GM18505 (cell line): ENCODE results near the gene PCDH9.
"Not testable (repeated sequence)": the region's sequence is repeated elsewhere in the genome, so short reads cannot be mapped to it uniquely, and the experiment has no call there.

Experiments
- ATAC-seq: cut with Tn5 transposase; IDR thresholded peaks from one replicate; pipeline ENCODE4 v1.9.1; 2021; ENCODE audit not compliant: unreplicated experiment
- POLR2A ChIP-seq: IDR thresholded peaks from 4 replicates; pipeline ENCODE4 v1.6.1; 2011; ENCODE audit warnings: borderline replicate concordance; ENCODE audit not compliant: insufficient read depth, insufficient read length; ENCODE audit errors: extremely low read depth

Gene PCDH9

GRCh38 chr13:66273011-66273410 lies 957.1 kb downstream of the PCDH9 start:
- TF ChIP-seq POLR2A, result no peak
- ATAC-seq, result no peak

- ATAC-seq, result no peak
- no peak for TF ChIP-seq POLR2A
These were observed 963.4 kb downstream of the PCDH9 start for GRCh38 chr13:66266761-66267160.

GRCh38 chr13:66266348-66266747 lies 963.8 kb downstream of the PCDH9 start:
- no peak for TF ChIP-seq POLR2A
- ATAC-seq, result no peak

GRCh38 chr13:66265371-66265770 lies 964.8 kb downstream of the PCDH9 start:
- TF ChIP-seq POLR2A, result no peak
- no peak for ATAC-seq

GRCh38 chr13:66264971-66265370 lies 965.2 kb downstream of the PCDH9 start:
- no peak for TF ChIP-seq POLR2A
- no peak for ATAC-seq

GRCh38 chr13:66262330-66262729 lies 967.8 kb downstream of the PCDH9 start:
- ATAC-seq, result no peak

GRCh38 chr13:66259426-66259825 lies 970.7 kb downstream of the PCDH9 start:
- ATAC-seq, result not testable (repeated sequence)

More at GRCh38 chr13:66262330-66262729, 967.8 kb downstream of the PCDH9 start:
- TF ChIP-seq POLR2A, result no peak
